A549 (cell line): ENCODE data around the gene LAMA2. TPM values are rescaled to one million over a fixed set of nuclear protein-coding genes. Genes with fewer than 3 reads are reported as not detected.

Source experiments
- ATAC-seq, 2 experiments: fragments of 200-7000 bp in 1 of 2; fragments of >200 bp in 1 of 2; cut with Nextera tagmentation in 1 of 2; cut with Tn5 transposase in 1 of 2; 3 replicates each; pipeline versions ENCODE4 v1.8.0 to v1.9.1; 2018 to 2020; ENCODE audit warnings: mild to moderate bottlenecking in 1 of 2, moderate library complexity in 1 of 2
- CTCF ChIA-PET: fragments of 300-600 bp; sonication (Branson Sonifier 250); formaldehyde crosslinking; extraction: SDS; loops from one replicate; lab custom pipeline; 2021; ENCODE audit warnings: antibody characterized with exemption, inconsistent platforms; lab: Yijun Ruan, JAX
- POLR2A ChIA-PET: fragments of 350-600 bp; formaldehyde crosslinking; extraction: SDS; loops from one replicate; lab custom pipeline; 2021; ENCODE audit warnings: antibody characterized with exemption, inconsistent platforms; lab: Yijun Ruan, JAX
- DNase-seq, 2 experiments: peaks; one replicate each; pipeline versions ENCODE4 v3.0.0 to v3.0.0-alpha.2; 2011 to 2016; ENCODE audit warnings: low read depth in 1 of 2, low spot score in 1 of 2
- FAIRE-seq: peaks from 2 replicates; lab custom pipeline; 2011; peaks lifted over from hg19 to GRCh38; lab: Jason Lieb, UNC
- H3K27ac ChIP-seq, 2 experiments: fragments of >200 bp; sonication (Bioruptor Twin); formaldehyde crosslinking; 3 replicates each; pipeline ENCODE4 v1.5.1; 2016 to 2017
- H3K4me1 ChIP-seq: fragments of >200 bp; sonication (Bioruptor Twin); formaldehyde crosslinking; 3 replicates; pipeline ENCODE4 v1.6.1; 2016
- H3K4me2 ChIP-seq: fragments of >200 bp; sonication (Bioruptor Twin); formaldehyde crosslinking; 3 replicates; pipeline ENCODE4 v1.6.1; 2016
- H3K4me3 ChIP-seq: fragments of >200 bp; sonication (Bioruptor Twin); formaldehyde crosslinking; 3 replicates; pipeline ENCODE4 v1.5.1; 2016
- H3K9me3 ChIP-seq: fragments of >200 bp; sonication (Bioruptor Twin); formaldehyde crosslinking; 3 replicates; pipeline ENCODE4 v1.6.1; 2016
- BHLHE40 ChIP-seq: IDR thresholded peaks from 2 replicates; pipeline ENCODE4 v1.6.1; 2012; ENCODE audit warnings: low read depth, low read length, inconsistent platforms
- CBX8 ChIP-seq: fragments of 200-600 bp; sonication (generic); IDR thresholded peaks from 2 replicates; pipeline ENCODE4 v1.6.1; 2016
- CHD2 ChIP-seq: fragments of 150-350 bp; IDR thresholded peaks from 2 replicates; pipeline ENCODE4 v1.6.1; 2014; ENCODE audit warnings: low read length; ENCODE audit not compliant: partially characterized antibody
- CHD4 ChIP-seq: fragments of 200-600 bp; sonication (generic); IDR thresholded peaks from 2 replicates; pipeline ENCODE4 v1.6.1; 2016; ENCODE audit warnings: antibody characterized with exemption, mild to moderate bottlenecking, borderline replicate concordance
- EHF ChIP-seq: fragments of 250-450 bp; sonication (Bioruptor Pico); IDR thresholded peaks from 2 replicates; pipeline ENCODE4 v1.5.0; 2020; ENCODE audit warnings: mild to moderate bottlenecking
- EHMT2 ChIP-seq: fragments of 200-600 bp; sonication (generic); IDR thresholded peaks from 2 replicates; pipeline ENCODE4 v1.6.1; 2016; ENCODE audit warnings: antibody characterized with exemption, low read depth, mild to moderate bottlenecking, moderate library complexity
- ELK1 ChIP-seq: fragments of 150-350 bp; IDR thresholded peaks from 2 replicates; pipeline ENCODE4 v1.6.1; 2014; ENCODE audit warnings: low read depth, mild to moderate bottlenecking, low read length
- ESRRA ChIP-seq: fragments of 150-350 bp; IDR thresholded peaks from 2 replicates; pipeline ENCODE4 v1.6.1; 2014; ENCODE audit warnings: mild to moderate bottlenecking, low read length, borderline replicate concordance
- FOSL2 ChIP-seq, 2 experiments: fragments of 450-650 bp in 1 of 2; fragments of >200 bp in 1 of 2; sonication (Bioruptor Twin) in 1 of 2; formaldehyde crosslinking; IDR thresholded peaks; 2 replicates each; pipeline versions ENCODE4 v1.5.0 to v1.6.1; 2016 to 2020; ENCODE audit warnings: mild to moderate bottlenecking in 1 of 2, moderate library complexity in 1 of 2
- FOXS1 ChIP-seq: fragments of 250-450 bp; sonication (Bioruptor Pico); IDR thresholded peaks from 2 replicates; pipeline ENCODE4 v1.5.0; 2020; ENCODE audit warnings: mild to moderate bottlenecking, moderate library complexity
- HDAC2 ChIP-seq: fragments of 200-600 bp; sonication (generic); IDR thresholded peaks from 2 replicates; pipeline ENCODE4 v1.6.1; 2016
- HEYL ChIP-seq: fragments of 250-450 bp; sonication (Bioruptor Pico); IDR thresholded peaks from 2 replicates; pipeline ENCODE4 v1.8.0; 2021; ENCODE audit warnings: mild to moderate bottlenecking, moderate library complexity
- HOXB13 ChIP-seq: fragments of 250-450 bp; sonication (Bioruptor Pico); IDR thresholded peaks from 2 replicates; pipeline ENCODE4 v1.5.0; 2020; ENCODE audit warnings: low read depth, mild to moderate bottlenecking, moderate library complexity
- HOXB5 ChIP-seq: fragments of 250-450 bp; sonication (Bioruptor Pico); IDR thresholded peaks from 2 replicates; pipeline ENCODE4 v1.5.0; 2020; ENCODE audit warnings: mild to moderate bottlenecking, moderate library complexity
- KDM1A ChIP-seq: fragments of 200-600 bp; sonication (generic); IDR thresholded peaks from 2 replicates; pipeline ENCODE4 v1.6.1; 2016; ENCODE audit warnings: low read depth, mild to moderate bottlenecking
- MAFK ChIP-seq: fragments of 450-650 bp; IDR thresholded peaks from 2 replicates; pipeline ENCODE4 v1.6.1; 2014; ENCODE audit not compliant: partially characterized antibody
- MAX ChIP-seq: IDR thresholded peaks from 2 replicates; pipeline ENCODE4 v1.6.1; 2012
- NFE2L2 ChIP-seq: fragments of 150-350 bp; conservative IDR thresholded peaks from 2 replicates; pipeline ENCODE4 v1.6.1; 2014; ENCODE audit warnings: low read length
- POLR2A ChIP-seq: IDR thresholded peaks from 2 replicates; pipeline ENCODE4 v1.6.1; 2012; ENCODE audit warnings: mild to moderate bottlenecking, low read length
- RAD21 ChIP-seq, 2 experiments: fragments of >200 bp in 1 of 2; sonication (Bioruptor Twin) in 1 of 2; formaldehyde crosslinking in 1 of 2; IDR thresholded peaks in 1 of 2; conservative IDR thresholded peaks in 1 of 2; 2 replicates in 1 of 2; 3 replicates in 1 of 2; pipeline ENCODE4 v1.6.1; 2012 to 2018; ENCODE audit warnings: inconsistent platforms in 1 of 2
- REST ChIP-seq: fragments of 200-600 bp; sonication (generic); IDR thresholded peaks from 2 replicates; pipeline ENCODE4 v1.6.1; 2016; ENCODE audit warnings: antibody characterized with exemption, mild to moderate bottlenecking, moderate library complexity
- RFX5 ChIP-seq: fragments of 450-650 bp; IDR thresholded peaks from 2 replicates; pipeline ENCODE4 v1.7.1; 2014; ENCODE audit warnings: antibody characterized with exemption, mild to moderate bottlenecking, moderate library complexity
- RNF2 ChIP-seq: fragments of 200-600 bp; sonication (generic); IDR thresholded peaks from 2 replicates; pipeline ENCODE4 v1.6.1; 2016; ENCODE audit warnings: low read depth, mild to moderate bottlenecking, antibody characterized with exemption, moderate library complexity, borderline replicate concordance
- SMC3 ChIP-seq: fragments of >200 bp; sonication (Bioruptor Twin); formaldehyde crosslinking; IDR thresholded peaks from 3 replicates; pipeline ENCODE4 v1.6.1; 2018; ENCODE audit warnings: inconsistent platforms
- ZSCAN20 ChIP-seq: fragments of 250-450 bp; sonication (Bioruptor Pico); IDR thresholded peaks from 2 replicates; pipeline ENCODE4 v1.8.0; 2022; ENCODE audit warnings: mild to moderate bottlenecking, moderate library complexity
- WGBS: methylation state at CpG from one replicate; pipeline ENCODE4 v1.1.6; 2017; ENCODE audit errors: missing lambda C conversion rate; 5-methylcytosine and 5-hydroxymethylcytosine counted together
- polyA plus RNA-seq, 4 experiments: library from polyadenylated mRNA; depleted of rRNA in 3 of 4; stranded (reverse); fragments of >200 nt; fragmentation: RNase III in 1 of 4; extraction: RNeasy Plus Mini Kit Qiagen cat#74134 plus additional on column Dnase treatment in 1 of 4; gene quantifications; 2 replicates in 3 of 4; 3 replicates in 1 of 4; pipeline ENCODE4 v1.2.3, GENCODE V29; 2011 to 2017
- TF ChIP-seq, protein P1 (sequence below): IDR thresholded peaks from 2 replicates; pipeline ENCODE4 v1.6.1; 2012
- TF ChIP-seq, protein P2 (sequence below): fragments of 250-450 bp; sonication (Bioruptor Pico); IDR thresholded peaks from 2 replicates; pipeline ENCODE4 v1.5.0; 2021; ENCODE audit warnings: mild to moderate bottlenecking, moderate library complexity, borderline replicate concordance
- TF ChIP-seq, protein P3 (sequence below): fragments of >200 bp; sonication (Bioruptor Twin); formaldehyde crosslinking; IDR thresholded peaks from 2 replicates; pipeline ENCODE4 v1.6.1; 2016

LAMA2 gene
- polyA plus RNA-seq, 2 of the 4 experiments (the other 2 are of a cell fraction): 0.21 to 1.3 TPM

DNA sequence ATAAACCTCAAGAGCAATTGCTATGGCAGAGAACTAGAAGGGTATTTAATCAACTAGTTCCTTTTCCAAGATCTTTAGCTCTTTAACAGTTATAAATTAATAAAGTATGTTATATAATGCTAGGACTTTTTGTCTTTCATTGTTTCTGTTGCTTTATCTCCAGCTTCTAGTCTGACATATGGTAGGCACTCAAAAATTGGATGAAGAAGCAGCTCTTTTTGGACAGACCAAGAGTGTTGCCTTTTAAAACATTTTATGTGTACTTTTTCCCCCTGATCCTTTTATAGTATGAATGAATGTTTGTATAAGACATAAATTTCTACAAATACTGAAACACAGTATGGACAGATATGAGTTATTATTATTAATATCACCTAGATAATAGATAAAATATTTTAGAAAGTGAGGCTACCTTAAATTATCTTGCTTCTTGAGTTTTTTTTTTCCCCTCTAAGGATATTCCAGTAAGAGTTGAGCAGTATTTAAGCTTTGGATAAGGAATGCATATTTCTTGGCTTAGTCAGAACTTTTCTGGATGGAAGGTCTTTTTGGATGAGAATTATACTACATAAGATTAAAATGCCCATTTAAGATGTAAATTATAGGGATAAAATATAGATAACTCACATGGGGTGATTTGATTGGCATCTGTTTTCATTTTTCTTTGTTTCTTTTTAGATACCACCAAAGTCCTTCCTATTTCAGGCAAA is 16.6 kb downstream of the LAMA2 start:
- POLR2A ChIA-PET: no interaction called here
- DNase-seq: no peak
- no peak for ATAC-seq
- CTCF ChIA-PET: no interaction called here
- no peak overlapping the region for H3K27ac ChIP-seq
- no peak overlapping the region for H3K4me3 ChIP-seq
- H3K4me2 ChIP-seq: no peak overlapping the region
- H3K4me1 ChIP-seq: no peaks in the 10 kb centered on the region
- no peaks in the 10 kb centered on the region for H3K9me3 ChIP-seq
- FAIRE-seq: no peak
- no peak for TF ChIP-seq RNF2
- no peak for TF ChIP-seq CHD2
- no peak for TF ChIP-seq EHMT2
- no peak for TF ChIP-seq HOXB13
- TF ChIP-seq SMC3: no peak
- no peak for TF ChIP-seq ESRRA
- no peak for TF ChIP-seq HOXB5 (CRISPR knock-in tag)
- no peak for TF ChIP-seq HDAC2
- TF ChIP-seq, protein P1, sequence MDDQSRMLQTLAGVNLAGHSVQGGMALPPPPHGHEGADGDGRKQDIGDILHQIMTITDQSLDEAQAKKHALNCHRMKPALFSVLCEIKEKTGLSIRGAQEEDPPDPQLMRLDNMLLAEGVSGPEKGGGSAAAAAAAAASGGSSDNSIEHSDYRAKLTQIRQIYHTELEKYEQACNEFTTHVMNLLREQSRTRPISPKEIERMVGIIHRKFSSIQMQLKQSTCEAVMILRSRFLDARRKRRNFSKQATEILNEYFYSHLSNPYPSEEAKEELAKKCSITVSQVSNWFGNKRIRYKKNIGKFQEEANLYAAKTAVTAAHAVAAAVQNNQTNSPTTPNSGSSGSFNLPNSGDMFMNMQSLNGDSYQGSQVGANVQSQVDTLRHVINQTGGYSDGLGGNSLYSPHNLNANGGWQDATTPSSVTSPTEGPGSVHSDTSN: no peak
- TF ChIP-seq, protein P2, sequence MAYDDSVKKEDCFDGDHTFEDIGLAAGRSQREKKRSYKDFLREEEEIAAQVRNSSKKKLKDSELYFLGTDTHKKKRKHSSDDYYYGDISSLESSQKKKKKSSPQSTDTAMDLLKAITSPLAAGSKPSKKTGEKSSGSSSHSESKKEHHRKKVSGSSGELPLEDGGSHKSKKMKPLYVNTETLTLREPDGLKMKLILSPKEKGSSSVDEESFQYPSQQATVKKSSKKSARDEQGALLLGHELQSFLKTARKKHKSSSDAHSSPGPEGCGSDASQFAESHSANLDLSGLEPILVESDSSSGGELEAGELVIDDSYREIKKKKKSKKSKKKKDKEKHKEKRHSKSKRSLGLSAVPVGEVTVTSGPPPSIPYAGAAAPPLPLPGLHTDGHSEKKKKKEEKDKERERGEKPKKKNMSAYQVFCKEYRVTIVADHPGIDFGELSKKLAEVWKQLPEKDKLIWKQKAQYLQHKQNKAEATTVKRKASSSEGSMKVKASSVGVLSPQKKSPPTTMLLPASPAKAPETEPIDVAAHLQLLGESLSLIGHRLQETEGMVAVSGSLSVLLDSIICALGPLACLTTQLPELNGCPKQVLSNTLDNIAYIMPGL: no peak
- TF ChIP-seq RAD21 (conservative IDR thresholded peaks at IDR 0.05 in 1 of 2, IDR thresholded peaks at IDR 0.05 in 1 of 2): no peak

GRCh38 chr6:128903715-128904114 is 20.8 kb downstream of the LAMA2 start:
- no peak for FAIRE-seq
- ChIA-PET POLR2A (no interaction called here), CTCF (no interaction called here)
- Histone ChIP-seq H3K4me3 (no peak overlapping the region), H3K4me2 (no peak overlapping the region), H3K27ac (no peak overlapping the region), H3K4me1 (no peaks in the 10 kb centered on the region), H3K9me3 (no peaks in the 10 kb centered on the region)
- ATAC-seq: no peak
- DNase-seq: no peak
- no peak for TF ChIP-seq ZSCAN20
- TF ChIP-seq FOXS1 (CRISPR knock-in tag): no peak
- no peak for TF ChIP-seq KDM1A
- TF ChIP-seq BHLHE40: no peak
- TF ChIP-seq HOXB13: no peak
- TF ChIP-seq CBX8: no peak
- TF ChIP-seq RFX5: no peak
- TF ChIP-seq RNF2: no peak
- no peak for TF ChIP-seq CHD4
- TF ChIP-seq MAX: no peak
- no peak for TF ChIP-seq EHMT2
- no peak for TF ChIP-seq FOSL2 (IDR thresholded peaks at IDR 0.05)
- no peak for TF ChIP-seq FOSL2 (CRISPR knock-in tag; IDR thresholded peaks at IDR 0.05)
- no peak for TF ChIP-seq POLR2A
- no peak for TF ChIP-seq NFE2L2
- 35% methylated on average over 5 of the region's 5 CpGs for WGBS

- CTCF ChIA-PET: no interaction called here
- no peak overlapping the region for H3K4me3 ChIP-seq
- ATAC-seq (no peak), DNase-seq (no peak), FAIRE-seq (no peak)
- no peak overlapping the region for H3K27ac ChIP-seq
- no peak overlapping the region for H3K4me2 ChIP-seq
- H3K9me3 ChIP-seq: no peaks in the 10 kb centered on the region
- no peaks in the 10 kb centered on the region for H3K4me1 ChIP-seq
- 11% methylated on average over 2 of the region's 2 CpGs for WGBS
- POLR2A ChIA-PET: no interaction called here
- TF ChIP-seq MAFK (no peak), ELK1 (no peak), HEYL (CRISPR knock-in tag) (no peak), EHF (CRISPR knock-in tag) (no peak), NFE2L2 (no peak), REST (no peak), HOXB13 (no peak)
- TF ChIP-seq, protein P3, sequence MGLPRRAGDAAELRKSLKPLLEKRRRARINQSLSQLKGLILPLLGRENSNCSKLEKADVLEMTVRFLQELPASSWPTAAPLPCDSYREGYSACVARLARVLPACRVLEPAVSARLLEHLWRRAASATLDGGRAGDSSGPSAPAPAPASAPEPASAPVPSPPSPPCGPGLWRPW: no peak
These were observed 31.1 kb downstream of the LAMA2 start for GRCh38 chr6:128914051-128914450.
